ENCODE data around the gene NRF1. TPM values are rescaled to one million over a fixed set of nuclear protein-coding genes. Genes with fewer than 3 reads are reported as not detected.

Gene NRF1
- total RNA-seq, 1 experiment from 2014 or later, result 23.2 TPM

GRCh38 chr7:129771201-129771927 lies 159.8 kb downstream of the NRF1 start:
- no peak overlapping the region for H2AFZ ChIP-seq
- no peak overlapping the region for H3K4me3 ChIP-seq
- no peaks in the 10 kb centered on the region for H3K9me2 ChIP-seq (ENCODE audit: insufficient read depth)
- H3K79me2 ChIP-seq (ENCODE audit: low read depth), result no peaks in the 10 kb centered on the region
- POLR2A ChIA-PET (ENCODE audit: unreplicated experiment), result no interaction called here
- no peaks in the 10 kb centered on the region for H3F3A ChIP-seq (ENCODE audit: insufficient read depth, low read depth)
- peak in 1 of 2 experiments; percentile 29 for DNase-seq
- TF ChIP-seq EZH2 (IDR thresholded peaks at IDR 0.05; ENCODE audit: low read depth) (no peak), CTCF (conservative IDR thresholded peaks at IDR 0.05) (no peak)
- H4K20me1 ChIP-seq (ENCODE audit: insufficient read depth), result no peaks in the 10 kb centered on the region; the same call in none of the 2 replicates
- CTCF ChIA-PET, result interaction anchor here (0.9 kb wide), 1 partner anchor 54 kb away, joined by 5 read pairs; no protein-coding TSS in a partner anchor
- intact Hi-C loops (cut with micrococcal nuclease; ENCODE audit: unreplicated experiment), result no loop called here
- H3K9me3 ChIP-seq (ENCODE audit: insufficient read depth, low read depth), result no peaks in the 10 kb centered on the region
- H3K4me2 ChIP-seq, result no peak overlapping the region
- H3K27ac ChIP-seq, result no peak overlapping the region
- BruUV-seq (replicated peaks), result no TSS peak
- peaks cover 9% of the 10 kb centered on the region for H3K4me1 ChIP-seq (replicated peaks; ENCODE audit: insufficient read depth)
- H3K27me3 ChIP-seq (ENCODE audit: insufficient read depth, low read depth), result no peaks in the 10 kb centered on the region
- H3K36me3 ChIP-seq (ENCODE audit: low read depth), result no peaks in the 10 kb centered on the region

DNA sequence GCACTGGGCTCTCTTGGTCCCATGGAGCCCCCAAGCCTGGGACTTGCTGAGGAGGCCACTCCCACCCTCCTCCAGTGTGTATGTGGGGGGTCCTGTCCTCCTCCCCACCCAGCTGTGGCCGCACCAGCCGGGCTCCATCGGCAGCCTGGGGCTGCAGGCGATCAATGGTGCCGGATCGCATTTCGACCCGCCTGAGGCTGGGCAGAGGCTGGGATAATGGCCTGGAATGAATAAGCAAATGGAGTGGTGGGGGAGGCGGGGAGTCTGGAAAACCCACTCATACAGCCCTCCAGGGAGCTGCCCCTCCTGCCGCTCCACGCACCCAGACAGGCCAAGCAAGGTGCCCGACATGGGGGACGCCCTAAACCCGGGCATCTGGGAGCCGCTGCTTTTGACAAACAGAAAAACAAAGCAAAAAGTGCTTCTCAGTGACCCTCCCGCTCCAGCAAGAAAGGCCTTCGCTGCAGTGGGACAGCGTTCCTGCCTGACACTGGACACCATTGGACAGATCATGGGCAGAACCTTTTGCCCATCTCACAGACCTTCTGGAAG lies 160.5 kb downstream of the NRF1 start:
- POLR2A ChIA-PET (ENCODE audit: unreplicated experiment), result no interaction called here
- no peaks in the 10 kb centered on the region for H3F3A ChIP-seq (ENCODE audit: insufficient read depth, low read depth)
- H3K79me2 ChIP-seq (ENCODE audit: low read depth), result peaks cover 1% of the 10 kb centered on the region; the same call in 1 of the 2 replicates
- intact Hi-C loops (cut with micrococcal nuclease; ENCODE audit: unreplicated experiment), result no loop called here
- no peaks in the 10 kb centered on the region for H3K27me3 ChIP-seq (ENCODE audit: insufficient read depth, low read depth)
- no peak for DNase-seq
- peaks cover 9% of the 10 kb centered on the region for H3K4me1 ChIP-seq (replicated peaks; ENCODE audit: insufficient read depth)
- H3K36me3 ChIP-seq (ENCODE audit: low read depth), result no peaks in the 10 kb centered on the region
- BruUV-seq (replicated peaks), result no TSS peak
- H3K9me3 ChIP-seq (ENCODE audit: insufficient read depth, low read depth), result no peaks in the 10 kb centered on the region
- no peaks in the 10 kb centered on the region for H3K9me2 ChIP-seq (ENCODE audit: insufficient read depth)
- CTCF ChIA-PET, result no interaction called here
- no peak overlapping the region for H2AFZ ChIP-seq
- H3K27ac ChIP-seq, result no peak overlapping the region
- TF ChIP-seq CTCF (conservative IDR thresholded peaks at IDR 0.05), result no peak
- no peak for TF ChIP-seq EZH2 (IDR thresholded peaks at IDR 0.05; ENCODE audit: low read depth)
- H4K20me1 ChIP-seq (ENCODE audit: insufficient read depth), result peaks cover under 1% of the 10 kb centered on the region
- H3K4me2 ChIP-seq, result no peak overlapping the region
- H3K4me3 ChIP-seq, result no peak overlapping the region

GRCh38 chr7:129772646-129773280 lies 161.2 kb downstream of the NRF1 start:
- peaks cover 8% of the 10 kb centered on the region for H4K20me1 ChIP-seq (ENCODE audit: insufficient read depth)
- POLR2A ChIA-PET (ENCODE audit: unreplicated experiment), result no interaction called here
- BruUV-seq (replicated peaks), result no TSS peak
- H3K4me1 ChIP-seq (replicated peaks; ENCODE audit: insufficient read depth), result peaks cover 9% of the 10 kb centered on the region
- CTCF ChIA-PET, result no interaction called here
- H2AFZ ChIP-seq, result no peak overlapping the region
- no peaks in the 10 kb centered on the region for H3K27me3 ChIP-seq (ENCODE audit: insufficient read depth, low read depth)
- no peak overlapping the region for H3K27ac ChIP-seq
- no peak overlapping the region for H3K4me2 ChIP-seq
- no peak overlapping the region for H3K4me3 ChIP-seq
- DNase-seq, result no peak
- TF ChIP-seq EZH2 (IDR thresholded peaks at IDR 0.05; ENCODE audit: low read depth) (no peak), CTCF (conservative IDR thresholded peaks at IDR 0.05) (no peak)
- no peaks in the 10 kb centered on the region for H3K9me3 ChIP-seq (ENCODE audit: insufficient read depth, low read depth)
- no peaks in the 10 kb centered on the region for H3K9me2 ChIP-seq (ENCODE audit: insufficient read depth)
- H3F3A ChIP-seq (ENCODE audit: insufficient read depth, low read depth), result no peaks in the 10 kb centered on the region
- peaks cover 9% of the 10 kb centered on the region for H3K79me2 ChIP-seq (ENCODE audit: low read depth)
- H3K36me3 ChIP-seq (ENCODE audit: low read depth), result no peaks in the 10 kb centered on the region
- intact Hi-C loops (cut with micrococcal nuclease; ENCODE audit: unreplicated experiment), result no loop called here

All from PC-9 (cell line).